Subcutaneous adipose tissue (tissue), 4 donors: ENCODE measurements around the gene SMIM24. TPM values are rescaled to one million over a fixed set of nuclear protein-coding genes. Genes with fewer than 3 reads are reported as not detected.

Experiments
- CTCF ChIP-seq: fragments of 450-650 bp; IDR thresholded peaks from one replicate; pipeline ENCODE4 v1.5.1; 2016; ENCODE audit warnings: low read depth, mild to moderate bottlenecking, control low read depth, antibody characterized with exemption, moderate library complexity
- total RNA-seq, 4 donors: library from RNA; depleted of rRNA; stranded (reverse); fragments of >200 nt; gene quantifications; one replicate each; pipeline ENCODE4 v1.1.0, GENCODE V29; 2016

SMIM24 gene
- total RNA-seq, 4 donors from 2014 or later: not detected

GRCh38 chr19:3518659-3519058 is 38.3 kb upstream of the SMIM24 start:
- TF ChIP-seq CTCF: no peak

- no peak for TF ChIP-seq CTCF
Observed at GRCh38 chr19:3518255-3518654, 37.9 kb upstream of the SMIM24 start.

GRCh38 chr19:3517638-3518037 is 37.3 kb upstream of the SMIM24 start:
- TF ChIP-seq CTCF: no peak

GRCh38 chr19:3516675-3517207 is 36.4 kb upstream of the SMIM24 start:
- no peak for TF ChIP-seq CTCF

- TF ChIP-seq CTCF: no peak
Observed at GRCh38 chr19:3515891-3516422, 35.6 kb upstream of the SMIM24 start.

GRCh38 chr19:3514930-3515329 is 34.6 kb upstream of the SMIM24 start:
- no peak for TF ChIP-seq CTCF

GRCh38 chr19:3513229-3514140 is 33.2 kb upstream of the SMIM24 start:
- TF ChIP-seq CTCF: no peak
